Measurements from ENCODE around the gene ARL4A. TPM values are rescaled to one million over a fixed set of nuclear protein-coding genes. Genes with fewer than 3 reads are reported as not detected.

The ARL4A gene
- total RNA-seq, 1 experiment from 2014 or later, result 39.4 TPM

DNA sequence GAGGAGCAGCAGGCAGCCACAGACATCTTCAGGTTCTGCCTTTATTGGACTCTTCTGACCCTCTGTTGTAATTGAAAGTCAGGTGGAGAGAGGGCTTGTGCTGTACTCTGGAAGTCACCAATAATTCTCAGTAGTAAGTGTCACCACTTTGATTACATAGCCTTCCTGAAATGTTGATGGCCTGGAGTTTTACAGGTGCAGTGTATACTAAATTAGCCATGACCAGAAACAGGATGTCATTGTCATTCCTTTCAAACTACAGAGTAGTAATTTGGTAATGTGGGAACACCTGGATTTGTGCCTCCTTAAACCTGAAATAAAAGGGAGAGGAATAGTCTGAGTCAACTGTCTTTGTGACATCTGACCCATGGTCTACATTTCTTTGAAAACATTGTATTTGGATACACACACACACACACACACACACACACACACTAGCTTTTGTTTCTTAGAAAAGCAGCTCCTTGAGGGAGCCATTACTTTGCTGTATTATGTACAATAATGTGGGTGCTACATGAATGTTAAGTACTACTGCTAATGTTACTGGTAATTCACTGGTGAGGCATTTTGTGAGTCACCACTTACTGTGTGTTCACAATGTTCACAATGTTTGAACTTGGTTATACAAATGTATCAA, 19.6 kb downstream of the ARL4A start:
- Histone ChIP-seq H3K4me1 (ENCODE audit: insufficient read depth, low read length) (no peaks in the 10 kb centered on the region), H4K5ac (ENCODE audit: insufficient read length, low read depth, low read length) (no peak overlapping the region), H2BK20ac (ENCODE audit: low read depth, low read length, poor library complexity, severe bottlenecking) (no peak overlapping the region), H2BK5ac (ENCODE audit: insufficient read length, low read length) (no peak overlapping the region), H3K79me2 (ENCODE audit: insufficient read depth, low read length) (no peaks in the 10 kb centered on the region), H4K8ac (replicated peaks; ENCODE audit: insufficient read length, low read depth, low read length) (no peak overlapping the region), H3K9me3 (ENCODE audit: control insufficient read depth, low read depth, low read length) (no peaks in the 10 kb centered on the region), H3K27ac (ENCODE audit: insufficient read length, low read depth, low read length) (no peak overlapping the region), H2BK12ac (ENCODE audit: insufficient read length, low read depth, low read length) (no peak overlapping the region), H4K91ac (ENCODE audit: insufficient read length, low read depth, low read length) (no peak overlapping the region), H2BK120ac (ENCODE audit: low read depth, low read length, poor library complexity, severe bottlenecking) (no peak overlapping the region), H3K56ac (ENCODE audit: insufficient read length, low read depth, low read length) (no peak overlapping the region), H3K79me1 (ENCODE audit: insufficient read depth, low read depth, low read length, poor library complexity, severe bottlenecking) (no peaks in the 10 kb centered on the region), H3K23ac (ENCODE audit: insufficient read length, low read depth, low read length) (no peak overlapping the region), H2BK15ac (ENCODE audit: low read depth, low read length) (no peak overlapping the region), H2AFZ (ENCODE audit: low read length) (no peak overlapping the region), H4K20me1 (ENCODE audit: control insufficient read depth, insufficient read depth, insufficient read length) (no peaks in the 10 kb centered on the region), H3K9ac (ENCODE audit: extremely low read depth, insufficient read length, low read length) (no peak overlapping the region), H3T11ph (ENCODE audit: low read length) (no peak overlapping the region), H3K27me3 (ENCODE audit: insufficient read depth, low read length) (no peaks in the 10 kb centered on the region), H3K23me2 (ENCODE audit: insufficient read length, low read depth, low read length, poor library complexity, severe bottlenecking) (no peaks in the 10 kb centered on the region), H3K18ac (ENCODE audit: insufficient read length, low read depth, low read length) (no peak overlapping the region), H3K14ac (ENCODE audit: insufficient read depth, low read length) (no peak overlapping the region), H3K4me2 (ENCODE audit: insufficient read depth, insufficient read length, low read length) (no peak overlapping the region), H2AK5ac (ENCODE audit: insufficient read length, low read length) (no peak overlapping the region), H3K4ac (ENCODE audit: low read depth, low read length) (no peak overlapping the region)
- Mint-ChIP-seq H3K4me1 (peaks cover 6 to 15% of the 10 kb centered on the region in 2 experiments), H3K27ac (no peak overlapping the region; a peak in 1 of 7 replicates), H3K36me3 (ENCODE audit: insufficient read depth in 1 of 3, low read depth in 3 of 3) (peaks cover 2 to 7% (median 5%) of the 10 kb centered on the region in 3 experiments; a peak in 4 of 7 replicates), H3K9me3 (peaks cover 4 to 7% of the 10 kb centered on the region in 2 experiments; a peak in 4 of 5 replicates), H3K4me3 (no peak overlapping the region), H3K27me3 (ENCODE audit: low read depth) (no peaks in the 10 kb centered on the region)
- DNase-seq, result no peak
- TF ChIP-seq, protein P1, sequence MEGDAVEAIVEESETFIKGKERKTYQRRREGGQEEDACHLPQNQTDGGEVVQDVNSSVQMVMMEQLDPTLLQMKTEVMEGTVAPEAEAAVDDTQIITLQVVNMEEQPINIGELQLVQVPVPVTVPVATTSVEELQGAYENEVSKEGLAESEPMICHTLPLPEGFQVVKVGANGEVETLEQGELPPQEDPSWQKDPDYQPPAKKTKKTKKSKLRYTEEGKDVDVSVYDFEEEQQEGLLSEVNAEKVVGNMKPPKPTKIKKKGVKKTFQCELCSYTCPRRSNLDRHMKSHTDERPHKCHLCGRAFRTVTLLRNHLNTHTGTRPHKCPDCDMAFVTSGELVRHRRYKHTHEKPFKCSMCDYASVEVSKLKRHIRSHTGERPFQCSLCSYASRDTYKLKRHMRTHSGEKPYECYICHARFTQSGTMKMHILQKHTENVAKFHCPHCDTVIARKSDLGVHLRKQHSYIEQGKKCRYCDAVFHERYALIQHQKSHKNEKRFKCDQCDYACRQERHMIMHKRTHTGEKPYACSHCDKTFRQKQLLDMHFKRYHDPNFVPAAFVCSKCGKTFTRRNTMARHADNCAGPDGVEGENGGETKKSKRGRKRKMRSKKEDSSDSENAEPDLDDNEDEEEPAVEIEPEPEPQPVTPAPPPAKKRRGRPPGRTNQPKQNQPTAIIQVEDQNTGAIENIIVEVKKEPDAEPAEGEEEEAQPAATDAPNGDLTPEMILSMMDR (conservative IDR thresholded peaks at IDR 0.05), result no peak

Measured in H9 (cell line).